GM21825 (cell line): Measurements from ENCODE around the gene ZMYND8.
"Not testable (repeated sequence)": the region's sequence is repeated elsewhere in the genome, so short reads cannot be mapped to it uniquely, and the experiment has no call there.

ENCODE experiments used
- ATAC-seq: cut with Tn5 transposase; IDR thresholded peaks from one replicate; pipeline ENCODE4 v1.9.1; 2021; ENCODE audit warnings: mild to moderate bottlenecking, moderate library complexity; ENCODE audit not compliant: unreplicated experiment

The ZMYND8 gene

GRCh38 chr20:47252879-47253307, 103.6 kb downstream of the ZMYND8 start:
- ATAC-seq, result no peak

- ATAC-seq, result no peak
Measured at GRCh38 chr20:47251154-47252020, 105.1 kb downstream of the ZMYND8 start.

- no peak for ATAC-seq
Measured at GRCh38 chr20:47250360-47250759, 106.1 kb downstream of the ZMYND8 start.

- no peak for ATAC-seq
Measured at GRCh38 chr20:47249913-47250312, 106.6 kb downstream of the ZMYND8 start.

- no peak for ATAC-seq
Measured at GRCh38 chr20:47248448-47248966, 108.0 kb downstream of the ZMYND8 start.

GRCh38 chr20:47247972-47248371, 108.5 kb downstream of the ZMYND8 start:
- ATAC-seq, result no peak

GRCh38 chr20:47246061-47246777, 110.3 kb downstream of the ZMYND8 start:
- ATAC-seq, result no peak

GRCh38 chr20:47245166-47245565, 111.3 kb downstream of the ZMYND8 start:
- not testable (repeated sequence) for ATAC-seq

- ATAC-seq, result no peak
Measured at GRCh38 chr20:47244451-47244850, 112.0 kb downstream of the ZMYND8 start.

- no peak for ATAC-seq
Measured at GRCh38 chr20:47243532-47244305, 112.8 kb downstream of the ZMYND8 start.

GRCh38 chr20:47243003-47243402, 113.5 kb downstream of the ZMYND8 start:
- no peak for ATAC-seq

- ATAC-seq, result no peak
Measured at GRCh38 chr20:47241345-47241781, 115.1 kb downstream of the ZMYND8 start.

GRCh38 chr20:47240096-47240495, 116.4 kb downstream of the ZMYND8 start:
- ATAC-seq, result not testable (repeated sequence)

- ATAC-seq, result no peak
Measured at GRCh38 chr20:47239719-47240067, 116.8 kb downstream of the ZMYND8 start.

- ATAC-seq, result no peak
Measured at GRCh38 chr20:47238780-47239718, 117.5 kb downstream of the ZMYND8 start.

GRCh38 chr20:47237715-47238114, 118.8 kb downstream of the ZMYND8 start:
- no peak for ATAC-seq

- ATAC-seq, result no peak
Measured at GRCh38 chr20:47236639-47236900, 119.9 kb downstream of the ZMYND8 start.

GRCh38 chr20:47235853-47236638, 120.5 kb downstream of the ZMYND8 start:
- no peak for ATAC-seq

- no peak for ATAC-seq
Measured at GRCh38 chr20:47235111-47235510, 121.4 kb downstream of the ZMYND8 start.
